ENCODE results near the gene CMIP. TPM values are rescaled to one million over a fixed set of nuclear protein-coding genes. Genes with fewer than 3 reads are reported as not detected.

The CMIP gene
- total and polyA plus RNA-seq, 10 of the 15 experiments (the other 5 are each of a cell fraction or from before 2014, with no cell fraction given), result 1.2 to 43.2 (median 4.4) TPM

- TF ChIP-seq MYC (IDR thresholded peaks at IDR 0.05; ENCODE audit: insufficient read depth, insufficient read length, insufficient replicate concordance, low read length, severe bottlenecking), result no peak
- TF ChIP-seq EGR1 (IDR thresholded peaks at IDR 0.05; ENCODE audit: borderline replicate concordance in 1 of 2, low read depth in 2 of 2, low read length in 2 of 2), result peak in 1 of 2 experiments; percentile 90; a peak in 2 of 3 replicates
- TF ChIP-seq CHD2 (IDR thresholded peaks at IDR 0.05; ENCODE audit: borderline replicate concordance, low read depth, low read length), result 0 out of 2 replicates have a peak, but pooled peaks have one; percentile 29
- no peak for TF ChIP-seq ZNF384 (IDR thresholded peaks at IDR 0.05; ENCODE audit: borderline replicate concordance, low read depth, low read length)
- no peak for TF ChIP-seq SUZ12 (IDR thresholded peaks at IDR 0.05; ENCODE audit: unreplicated experiment)
- no peak for TF ChIP-seq RFX5 (IDR thresholded peaks at IDR 0.05; ENCODE audit: low read depth, low read length)
- TF ChIP-seq NKRF (conservative IDR thresholded peaks at IDR 0.05), result no peak
- TF ChIP-seq FOXM1 (IDR thresholded peaks at IDR 0.05; ENCODE audit: low read depth, low read length), result no peak
- TF ChIP-seq KAT2A (conservative IDR thresholded peaks at IDR 0.05; ENCODE audit: control insufficient read depth, low read depth, low read length), result no peak
- TF ChIP-seq FOXK2 (IDR thresholded peaks at IDR 0.05), result no peak
- TF ChIP-seq ATF7 (IDR thresholded peaks at IDR 0.05; ENCODE audit: low read depth), result peak; percentile 53; the same call in 1 of the 2 replicates
- TF ChIP-seq MXI1 (IDR thresholded peaks at IDR 0.05; ENCODE audit: low read depth, low read length), result no peak
- TF ChIP-seq ZNF217 (IDR thresholded peaks at IDR 0.05), result peak; percentile 62; the same call in 1 of the 2 replicates
- peak; percentile 80 to 85 for TF ChIP-seq IKZF2 (IDR thresholded peaks at IDR 0.05)
- no peak for TF ChIP-seq ZBTB40 (IDR thresholded peaks at IDR 0.05; ENCODE audit: borderline replicate concordance)
- TF ChIP-seq NFIC (IDR thresholded peaks at IDR 0.05; ENCODE audit: low read depth, low read length), result peak; percentile 66; the same call in 1 of the 2 replicates
These were observed 69.5 kb downstream of the CMIP start (continued) for GRCh38 chr16:81514041-81514559.

All from GM12878 (cell line).